ENCODE results near the gene PMPCA. TPM values are rescaled to one million over a fixed set of nuclear protein-coding genes. Genes with fewer than 3 reads are reported as not detected.
A peak's percentile ranks its signal among the peaks of the same experiment; 100 is the strongest.
"Not testable (repeated sequence)": the region's sequence is repeated elsewhere in the genome, so short reads cannot be mapped to it uniquely, and the experiment has no call there.

Gene PMPCA
- total RNA-seq, 2 experiments from 2014 or later, result 64.0 to 76.5 TPM

- Mint-ChIP-seq H3K27ac (no peak overlapping the region), H3K36me3 (peaks cover 40% of the 10 kb centered on the region), H3K27me3 (no peaks in the 10 kb centered on the region), H3K4me3 (no peak overlapping the region), H3K9me3 (ENCODE audit: low read depth) (no peaks in the 10 kb centered on the region), H3K4me1 (peaks cover 15% of the 10 kb centered on the region)
- CTCF ChIA-PET, result interaction anchor here (1.1 kb wide), 1 partner anchor 22 kb away, joined by 3 read pairs; no protein-coding TSS in a partner anchor
- ATAC-seq (no peak), DNase-seq (no peak)
These were observed 6.0 kb downstream of the PMPCA start for GRCh38 chr9:136416427-136416826.

- Mint-ChIP-seq H3K9me3 (ENCODE audit: low read depth) (no peaks in the 10 kb centered on the region), H3K4me1 (peaks cover 10% of the 10 kb centered on the region), H3K36me3 (peaks cover 39% of the 10 kb centered on the region), H3K4me3 (no peak overlapping the region), H3K27ac (no peak overlapping the region), H3K27me3 (no peaks in the 10 kb centered on the region)
- DNase-seq, result no peak
- ATAC-seq, result no peak
- CTCF ChIA-PET, result interaction anchor here (1.1 kb wide), 1 partner anchor 22 kb away, joined by 3 read pairs; no protein-coding TSS in a partner anchor
These were observed 6.5 kb downstream of the PMPCA start for GRCh38 chr9:136416914-136417313.

- CTCF ChIA-PET, result interaction anchor here (0.6 kb wide), 1 partner anchor 309 kb away, joined by 4 read pairs; no protein-coding TSS in a partner anchor
- ATAC-seq (no peak), DNase-seq (no peak)
- H3K27me3 Mint-ChIP-seq, result no peaks in the 10 kb centered on the region
- no peak overlapping the region for H3K27ac Mint-ChIP-seq
- no peaks in the 10 kb centered on the region for H3K9me3 Mint-ChIP-seq (ENCODE audit: low read depth)
- H3K36me3 Mint-ChIP-seq, result peaks cover 30% of the 10 kb centered on the region
- H3K4me3 Mint-ChIP-seq, result no peak overlapping the region
- H3K4me1 Mint-ChIP-seq, result no peaks in the 10 kb centered on the region
These were observed 8.0 kb downstream of the PMPCA start for GRCh38 chr9:136418182-136419091.

GRCh38 chr9:136419092-136419420 is 8.6 kb downstream of the PMPCA start:
- DNase-seq, result no peak
- ATAC-seq, result no peak
- Mint-ChIP-seq H3K4me1 (no peaks in the 10 kb centered on the region), H3K27me3 (no peaks in the 10 kb centered on the region), H3K27ac (no peak overlapping the region), H3K9me3 (ENCODE audit: low read depth) (no peaks in the 10 kb centered on the region), H3K36me3 (peaks cover 26% of the 10 kb centered on the region), H3K4me3 (no peak overlapping the region)
- CTCF ChIA-PET, result no interaction called here

GRCh38 chr9:136421791-136422190 is 11.3 kb downstream of the PMPCA start:
- Mint-ChIP-seq H3K36me3 (peaks cover 21% of the 10 kb centered on the region), H3K27me3 (no peaks in the 10 kb centered on the region), H3K4me1 (no peaks in the 10 kb centered on the region), H3K4me3 (no peak overlapping the region), H3K27ac (no peak overlapping the region), H3K9me3 (ENCODE audit: low read depth) (no peaks in the 10 kb centered on the region)
- ATAC-seq (no peak), DNase-seq (no peak)
- CTCF ChIA-PET, result no interaction called here

GRCh38 chr9:136422876-136423275 is 12.4 kb downstream of the PMPCA start:
- H3K4me1 Mint-ChIP-seq, result no peaks in the 10 kb centered on the region
- no peak for ATAC-seq
- no peak overlapping the region for H3K27ac Mint-ChIP-seq
- no peak overlapping the region for H3K4me3 Mint-ChIP-seq
- H3K27me3 Mint-ChIP-seq, result no peaks in the 10 kb centered on the region
- H3K9me3 Mint-ChIP-seq (ENCODE audit: low read depth), result no peaks in the 10 kb centered on the region
- H3K36me3 Mint-ChIP-seq, result peaks cover 17% of the 10 kb centered on the region
- no peak for DNase-seq
- CTCF ChIA-PET, result no interaction called here

GRCh38 chr9:136423432-136424146 is 13.1 kb downstream of the PMPCA start:
- CTCF ChIA-PET, result interaction anchor here (1.7 kb wide), 1 partner anchor 17 kb away, joined by 4 read pairs; no protein-coding TSS in a partner anchor
- Mint-ChIP-seq H3K36me3 (peaks cover 16% of the 10 kb centered on the region), H3K9me3 (ENCODE audit: low read depth) (no peaks in the 10 kb centered on the region), H3K4me3 (no peak overlapping the region), H3K27me3 (no peaks in the 10 kb centered on the region), H3K27ac (no peak overlapping the region), H3K4me1 (no peaks in the 10 kb centered on the region)
- DNase-seq, result no peak
- ATAC-seq, result no peak

GRCh38 chr9:136424750-136425362 is 14.4 kb downstream of the PMPCA start:
- Mint-ChIP-seq H3K9me3 (ENCODE audit: low read depth) (no peaks in the 10 kb centered on the region), H3K27ac (peak overlapping the region; percentile 56), H3K36me3 (peaks cover 10% of the 10 kb centered on the region), H3K4me1 (no peaks in the 10 kb centered on the region), H3K4me3 (no peak overlapping the region), H3K27me3 (no peaks in the 10 kb centered on the region)
- CTCF ChIA-PET, result interaction anchor here (1.0 to 1.7 kb wide), 2 partner anchors 16 to 24 kb away, joined by 4 read pairs; partner anchors contain the start of gene SNAPC4
- ATAC-seq (no peak), DNase-seq (no peak)

- not testable (repeated sequence) for H3K4me3 Mint-ChIP-seq; ATAC-seq; DNase-seq; H3K4me1 Mint-ChIP-seq; H3K27me3 Mint-ChIP-seq; H3K9me3 Mint-ChIP-seq (ENCODE audit: low read depth)
- Mint-ChIP-seq H3K27ac (peak overlapping the region; percentile 56), H3K36me3 (peaks cover 10% of the 10 kb centered on the region)
- CTCF ChIA-PET, result interaction anchor here (1.0 kb wide), 1 partner anchor 25 kb away, joined by 4 read pairs; the partner anchor contains the start of gene SNAPC4
These were observed 14.9 kb downstream of the PMPCA start for GRCh38 chr9:136425367-136425766.

- H3K36me3 Mint-ChIP-seq, result peaks cover 7% of the 10 kb centered on the region
- CTCF ChIA-PET, result no interaction called here
- no peak for ATAC-seq
- no peaks in the 10 kb centered on the region for H3K9me3 Mint-ChIP-seq (ENCODE audit: low read depth)
- no peak overlapping the region for H3K27ac Mint-ChIP-seq
- H3K4me1 Mint-ChIP-seq, result no peaks in the 10 kb centered on the region
- no peak for DNase-seq
- H3K27me3 Mint-ChIP-seq, result no peaks in the 10 kb centered on the region
- H3K4me3 Mint-ChIP-seq, result no peak overlapping the region
These were observed 16.3 kb downstream of the PMPCA start for GRCh38 chr9:136426787-136427186.

- no peaks in the 10 kb centered on the region for H3K4me1 Mint-ChIP-seq
- H3K27me3 Mint-ChIP-seq, result no peaks in the 10 kb centered on the region
- no peak overlapping the region for H3K4me3 Mint-ChIP-seq
- H3K9me3 Mint-ChIP-seq (ENCODE audit: low read depth), result no peaks in the 10 kb centered on the region
- DNase-seq (no peak), ATAC-seq (no peak)
- CTCF ChIA-PET, result no interaction called here
- H3K36me3 Mint-ChIP-seq, result peaks cover 5% of the 10 kb centered on the region
- H3K27ac Mint-ChIP-seq, result no peak overlapping the region
These were observed 18.7 kb downstream of the PMPCA start for GRCh38 chr9:136429075-136429628.

- CTCF ChIA-PET, result no interaction called here
- no peak overlapping the region for H3K27ac Mint-ChIP-seq
- peaks cover 3% of the 10 kb centered on the region for H3K36me3 Mint-ChIP-seq
- DNase-seq (no peak), ATAC-seq (no peak)
- H3K4me1 Mint-ChIP-seq, result no peaks in the 10 kb centered on the region
- H3K4me3 Mint-ChIP-seq, result no peak overlapping the region
- H3K27me3 Mint-ChIP-seq, result no peaks in the 10 kb centered on the region
- no peaks in the 10 kb centered on the region for H3K9me3 Mint-ChIP-seq (ENCODE audit: low read depth)
These were observed 19.4 kb downstream of the PMPCA start for GRCh38 chr9:136429683-136430491.
